GM19099 (cell line): Measurements from ENCODE around the gene ADGRB3.

Experiments used
- POLR2A ChIP-seq: IDR thresholded peaks from 3 replicates; pipeline ENCODE4 v1.6.1; 2011; ENCODE audit warnings: low read depth; ENCODE audit not compliant: insufficient read length; ENCODE audit errors: extremely low read depth

ADGRB3 gene

GRCh38 chr6:69069881-69070280, 434.8 kb downstream of the ADGRB3 start:
- no peak for TF ChIP-seq POLR2A

- TF ChIP-seq POLR2A: no peak
Observed at GRCh38 chr6:69072796-69073195, 437.7 kb downstream of the ADGRB3 start.

GRCh38 chr6:69084746-69085335, 449.8 kb downstream of the ADGRB3 start:
- no peak for TF ChIP-seq POLR2A

- no peak for TF ChIP-seq POLR2A
Observed at GRCh38 chr6:69086689-69087088, 451.6 kb downstream of the ADGRB3 start.

- TF ChIP-seq POLR2A: no peak
Observed at GRCh38 chr6:69089539-69089938, 454.5 kb downstream of the ADGRB3 start.

DNA sequence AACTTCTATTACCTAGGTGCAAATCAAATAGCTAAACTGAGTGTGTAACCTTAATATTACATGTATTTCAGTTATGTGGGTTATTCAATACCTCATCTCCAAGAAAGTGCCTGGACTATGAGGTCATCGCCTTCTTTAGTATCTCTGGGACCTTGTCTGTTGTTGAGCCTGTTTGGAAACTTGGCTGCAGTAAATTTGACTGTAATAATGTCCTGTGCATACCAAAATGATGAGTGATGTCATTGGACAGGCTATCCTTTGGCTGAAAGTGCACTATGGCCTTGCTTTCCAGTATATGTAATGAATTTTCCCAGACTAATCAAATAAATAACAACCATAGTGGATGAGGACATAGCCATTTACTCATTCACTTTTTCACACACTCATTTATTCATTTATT, 455.1 kb downstream of the ADGRB3 start:
- no peak for TF ChIP-seq POLR2A

- no peak for TF ChIP-seq POLR2A
Observed at GRCh38 chr6:69096681-69097080, 461.6 kb downstream of the ADGRB3 start.

- TF ChIP-seq POLR2A: no peak
Observed at GRCh38 chr6:69097948-69098347, 462.9 kb downstream of the ADGRB3 start.

GRCh38 chr6:69098910-69099309, 463.8 kb downstream of the ADGRB3 start:
- no peak for TF ChIP-seq POLR2A

GRCh38 chr6:69100772-69101171, 465.7 kb downstream of the ADGRB3 start:
- no peak for TF ChIP-seq POLR2A

DNA sequence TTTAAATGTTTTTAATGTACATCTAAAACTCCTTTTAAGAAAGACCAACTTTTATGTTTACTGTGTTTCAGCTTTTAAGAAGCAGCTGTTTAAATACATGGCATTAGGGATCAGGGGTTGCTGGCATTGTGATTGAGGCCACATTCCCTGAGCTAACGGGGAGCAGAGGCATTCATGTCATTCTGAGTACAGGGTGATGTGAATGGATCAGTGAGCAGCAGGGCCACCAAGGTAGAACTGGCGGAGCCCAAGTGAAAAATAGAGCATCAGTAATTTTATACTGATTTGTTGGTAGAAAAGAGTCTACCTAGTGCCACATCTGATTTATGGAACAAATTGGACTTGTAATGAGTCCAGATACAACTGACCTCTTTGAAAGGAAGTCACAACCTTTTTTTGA, 467.3 kb downstream of the ADGRB3 start:
- no peak for TF ChIP-seq POLR2A

GRCh38 chr6:69105288-69105687, 470.2 kb downstream of the ADGRB3 start:
- no peak for TF ChIP-seq POLR2A

DNA sequence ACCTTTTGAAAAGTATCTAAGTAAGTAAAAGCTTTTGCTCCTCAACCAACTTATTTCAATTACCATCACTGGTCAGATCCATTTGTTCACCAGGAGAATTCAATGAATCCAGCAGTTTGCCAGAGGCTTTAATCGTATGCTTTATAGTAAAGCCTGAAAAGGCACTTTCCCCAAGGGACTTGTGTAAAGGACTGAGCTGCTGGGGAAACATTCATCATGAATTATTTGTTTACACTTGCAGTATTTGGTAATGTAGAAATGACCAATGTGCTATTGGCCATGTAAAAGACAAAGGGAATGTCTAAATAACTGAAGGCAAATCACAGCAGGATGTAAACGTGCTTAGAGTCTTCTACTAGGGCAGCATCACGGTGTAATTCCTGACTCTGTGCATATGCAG, 471.4 kb downstream of the ADGRB3 start:
- no peak for TF ChIP-seq POLR2A

DNA sequence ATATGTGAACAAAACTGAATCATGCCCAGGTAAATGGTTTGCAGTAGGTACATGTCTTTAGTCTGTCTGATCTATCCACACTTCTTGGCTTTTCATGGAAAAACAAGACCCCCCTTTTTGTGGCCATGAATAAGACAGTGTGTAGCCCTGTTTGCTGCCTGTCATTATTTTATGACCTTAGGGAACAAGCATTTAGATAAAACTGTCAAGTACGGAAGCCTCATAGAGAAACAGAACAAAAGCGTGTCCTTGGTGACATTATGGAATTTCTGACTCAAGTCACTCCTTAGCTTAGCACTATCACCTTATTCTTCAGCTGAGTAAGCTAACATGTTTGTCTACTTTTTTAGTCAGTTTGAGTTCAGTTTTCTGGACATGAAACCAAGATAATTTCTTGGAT, 476.2 kb downstream of the ADGRB3 start:
- no peak for TF ChIP-seq POLR2A

- TF ChIP-seq POLR2A: no peak
Observed at GRCh38 chr6:69116658-69117057, 481.6 kb downstream of the ADGRB3 start.

GRCh38 chr6:69122407-69122773, 487.3 kb downstream of the ADGRB3 start:
- TF ChIP-seq POLR2A: no peak

DNA sequence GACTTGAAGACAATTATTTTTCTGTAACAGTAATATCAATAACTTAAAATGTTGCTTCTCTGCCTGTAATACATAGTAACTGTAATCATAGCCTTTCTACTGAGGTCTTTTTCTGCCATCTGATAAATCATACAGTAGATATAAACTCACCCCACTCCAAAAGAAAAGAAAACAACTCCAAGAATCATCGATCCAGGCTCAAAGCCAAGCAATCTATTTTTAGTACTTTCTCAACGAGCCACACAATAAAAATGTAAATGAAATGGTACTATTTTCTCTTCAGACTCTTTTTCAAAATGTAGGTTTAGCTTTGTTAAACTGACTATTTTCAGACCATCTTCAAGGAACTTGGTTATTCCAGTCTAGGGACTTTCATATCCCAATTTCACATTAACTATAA, 493.3 kb downstream of the ADGRB3 start:
- no peak for TF ChIP-seq POLR2A
